Prostate gland (tissue), 2 donors: ENCODE measurements around the gene MYOZ2.

Source experiments
- POLR2A ChIP-seq: fragments of 450-650 bp; IDR thresholded peaks from one replicate; pipeline ENCODE4 v1.6.1; 2016; ENCODE audit warnings: antibody characterized with exemption, mild to moderate bottlenecking
- TF ChIP-seq, protein P1 (sequence below), 4 experiments: fragments of 200-600 bp in 2 of 4; fragments of 450-650 bp in 2 of 4; sonication (generic) in 2 of 4; IDR thresholded peaks; 1 replicate in 3 of 4; 2 replicates in 1 of 4; pipeline ENCODE4 v1.5.1; 2016 to 2019; ENCODE audit warnings: antibody characterized with exemption in 4 of 4, mild to moderate bottlenecking in 2 of 4, moderate library complexity in 2 of 4

DNA sequence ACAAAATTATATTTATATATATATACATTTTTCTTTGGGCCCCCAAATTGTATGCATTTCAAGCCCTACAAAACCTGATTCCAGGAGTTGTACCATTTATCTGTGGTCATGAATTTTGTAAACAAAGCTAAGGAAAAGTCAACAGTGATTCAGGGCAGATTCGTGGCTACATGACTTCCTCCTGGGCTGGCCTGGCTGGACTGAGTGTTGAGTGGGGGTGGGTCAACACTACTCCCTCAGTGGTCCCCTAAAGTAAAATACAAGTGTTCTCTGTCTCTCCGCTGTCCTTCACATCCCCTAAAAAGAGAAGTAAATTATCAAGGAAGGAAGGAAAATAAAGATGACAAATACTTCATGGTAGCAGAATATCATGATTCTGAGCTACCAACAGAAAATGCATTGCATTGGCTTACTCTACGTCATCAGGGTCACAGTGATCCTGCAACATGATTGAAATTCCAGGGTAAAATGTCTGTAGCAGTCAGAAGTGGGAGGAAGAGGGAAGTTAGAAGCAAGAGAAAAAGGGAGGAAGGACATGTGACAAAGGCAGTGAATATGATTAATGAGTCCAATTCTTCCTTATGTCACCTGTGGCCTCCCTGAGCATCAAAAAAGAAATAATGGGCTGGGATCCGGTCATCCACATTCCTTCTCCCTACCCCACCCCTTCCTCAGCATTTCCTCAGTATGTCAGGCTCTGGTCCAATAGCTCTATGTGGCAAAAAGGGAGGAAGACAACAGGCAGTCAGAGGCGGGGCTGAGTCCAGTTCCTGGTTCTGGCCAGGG lies 42.4 kb upstream of the MYOZ2 start:
- TF ChIP-seq POLR2A: no peak
- TF ChIP-seq, protein P1, sequence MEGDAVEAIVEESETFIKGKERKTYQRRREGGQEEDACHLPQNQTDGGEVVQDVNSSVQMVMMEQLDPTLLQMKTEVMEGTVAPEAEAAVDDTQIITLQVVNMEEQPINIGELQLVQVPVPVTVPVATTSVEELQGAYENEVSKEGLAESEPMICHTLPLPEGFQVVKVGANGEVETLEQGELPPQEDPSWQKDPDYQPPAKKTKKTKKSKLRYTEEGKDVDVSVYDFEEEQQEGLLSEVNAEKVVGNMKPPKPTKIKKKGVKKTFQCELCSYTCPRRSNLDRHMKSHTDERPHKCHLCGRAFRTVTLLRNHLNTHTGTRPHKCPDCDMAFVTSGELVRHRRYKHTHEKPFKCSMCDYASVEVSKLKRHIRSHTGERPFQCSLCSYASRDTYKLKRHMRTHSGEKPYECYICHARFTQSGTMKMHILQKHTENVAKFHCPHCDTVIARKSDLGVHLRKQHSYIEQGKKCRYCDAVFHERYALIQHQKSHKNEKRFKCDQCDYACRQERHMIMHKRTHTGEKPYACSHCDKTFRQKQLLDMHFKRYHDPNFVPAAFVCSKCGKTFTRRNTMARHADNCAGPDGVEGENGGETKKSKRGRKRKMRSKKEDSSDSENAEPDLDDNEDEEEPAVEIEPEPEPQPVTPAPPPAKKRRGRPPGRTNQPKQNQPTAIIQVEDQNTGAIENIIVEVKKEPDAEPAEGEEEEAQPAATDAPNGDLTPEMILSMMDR (IDR thresholded peaks at IDR 0.05): no peak
